COLO668 (cell line): ENCODE data around the gene FAM43A.

ENCODE experiments used
- DNase-seq: peaks from one replicate; lab custom pipeline; 2025; ENCODE audit not compliant: unreplicated experiment; lab: John Stamatoyannopoulos, UW

The FAM43A gene, protein sequence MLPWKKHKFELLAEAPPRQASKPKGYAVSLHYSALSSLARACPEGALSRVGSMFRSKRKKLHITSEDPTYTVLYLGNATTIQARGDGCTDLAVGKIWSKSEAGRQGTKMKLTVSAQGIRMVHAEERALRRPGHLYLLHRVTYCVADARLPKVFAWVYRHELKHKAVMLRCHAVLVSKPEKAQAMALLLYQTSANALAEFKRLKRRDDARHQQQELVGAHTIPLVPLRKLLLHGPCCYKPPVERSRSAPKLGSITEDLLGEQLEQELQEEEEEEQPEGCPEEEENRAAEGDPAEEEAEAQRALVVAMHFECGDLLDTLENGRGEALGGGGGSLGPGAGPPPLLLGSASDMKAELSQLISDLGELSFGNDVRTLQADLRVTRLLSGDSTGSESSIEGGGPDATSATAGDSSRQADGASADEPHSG

DNA sequence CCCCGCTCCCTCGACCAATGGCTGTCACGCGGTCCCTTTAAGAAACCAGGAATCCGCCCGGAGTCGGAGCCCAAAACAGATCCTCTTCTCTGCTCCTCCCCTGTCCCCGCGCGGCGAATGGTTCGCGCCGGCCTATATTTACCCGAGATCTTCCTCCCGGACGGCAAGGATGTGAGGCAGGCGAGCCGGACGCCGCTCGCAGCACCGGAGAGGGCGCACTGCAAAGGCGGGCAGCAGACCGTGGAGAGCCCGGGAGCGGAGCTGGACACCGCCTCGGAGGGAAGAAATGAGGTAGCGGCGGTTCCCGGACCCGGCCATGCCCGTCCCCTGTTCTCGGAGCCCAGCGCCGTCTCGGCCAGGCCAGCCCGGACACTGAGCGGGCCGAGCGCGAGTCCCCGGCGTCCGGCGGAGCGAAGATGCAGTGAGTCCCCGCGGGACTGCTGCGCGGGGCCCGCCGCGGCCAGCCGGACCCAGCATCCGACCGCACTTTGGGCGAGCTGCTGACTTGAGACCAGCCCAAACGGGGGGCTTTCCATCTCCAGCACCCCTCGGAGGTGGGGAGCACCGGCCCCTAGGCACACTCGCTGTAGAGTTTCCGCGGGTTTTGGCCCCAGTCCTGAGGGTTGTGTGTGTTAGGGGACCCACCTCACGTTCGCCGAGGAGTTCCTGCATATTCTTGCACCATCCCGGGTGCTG is at the start of gene FAM43A:
FAM43A (plus strand) TSS at position 166 of the 696 bp plus-strand sequence. CDS start 944 bp downstream, outside the sequence.
- DNase-seq, result peak; percentile 80

DNA sequence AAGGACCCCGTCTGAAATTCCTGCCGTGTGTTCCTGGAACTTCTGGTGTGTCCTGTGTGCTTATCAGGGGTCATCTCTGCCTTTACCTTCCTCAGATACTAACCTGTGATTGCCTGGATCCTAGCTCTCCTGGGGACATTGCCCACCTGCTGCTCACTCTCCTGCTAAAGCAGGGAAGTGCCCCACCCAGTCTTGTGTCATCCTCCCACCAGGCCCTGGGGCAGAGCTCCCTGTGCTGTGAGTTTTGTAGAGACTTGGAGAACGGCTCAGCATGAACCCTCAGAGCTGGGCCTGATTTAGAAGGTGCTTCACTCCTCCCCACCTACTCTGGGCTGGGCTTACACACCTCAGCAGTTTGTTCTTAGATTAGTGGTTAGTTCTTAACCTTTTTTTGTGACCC is 48.6 kb upstream of the FAM43A start:
- DNase-seq, result no peak

DNA sequence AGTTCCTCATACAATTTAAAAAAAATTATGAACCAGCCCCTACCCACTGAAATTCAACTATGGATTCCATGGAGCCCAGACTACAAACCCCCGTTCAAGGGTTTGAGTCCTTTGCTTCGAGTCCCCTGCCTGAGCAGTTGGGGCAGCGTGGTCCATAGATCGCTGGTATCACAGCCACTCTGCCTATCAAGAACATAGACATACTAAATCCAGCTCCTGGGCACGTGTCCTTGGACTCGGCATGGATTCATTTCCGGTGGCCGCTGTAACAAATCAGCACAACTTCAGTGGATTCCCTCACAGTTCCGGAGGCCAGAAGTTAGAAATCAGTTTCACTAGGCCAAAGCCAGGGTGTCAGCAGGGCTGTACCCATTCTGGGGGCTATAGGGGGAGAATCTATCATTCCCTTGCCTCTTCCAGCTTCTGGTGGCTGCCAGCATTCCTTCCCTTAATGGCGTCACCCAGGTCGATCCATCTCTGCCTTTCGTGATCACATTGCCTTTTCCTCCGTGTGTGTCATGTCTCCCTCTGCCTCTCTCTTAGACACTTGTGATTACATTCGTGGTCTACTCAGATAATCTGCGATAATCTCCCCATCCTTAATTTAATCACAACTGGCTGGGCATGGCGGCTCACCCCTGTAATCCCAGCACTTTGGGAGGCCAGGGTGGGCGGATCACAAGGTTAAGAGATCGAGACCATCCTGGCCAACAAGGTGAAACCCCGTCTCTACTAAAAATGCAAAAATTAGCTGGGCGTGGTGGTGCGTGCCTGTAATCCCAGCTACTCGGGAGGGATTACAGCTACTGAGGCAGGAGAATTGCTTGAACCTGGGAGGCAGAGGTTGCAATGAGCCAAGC is 47.9 kb upstream of the FAM43A start:
- no peak for DNase-seq

DNA sequence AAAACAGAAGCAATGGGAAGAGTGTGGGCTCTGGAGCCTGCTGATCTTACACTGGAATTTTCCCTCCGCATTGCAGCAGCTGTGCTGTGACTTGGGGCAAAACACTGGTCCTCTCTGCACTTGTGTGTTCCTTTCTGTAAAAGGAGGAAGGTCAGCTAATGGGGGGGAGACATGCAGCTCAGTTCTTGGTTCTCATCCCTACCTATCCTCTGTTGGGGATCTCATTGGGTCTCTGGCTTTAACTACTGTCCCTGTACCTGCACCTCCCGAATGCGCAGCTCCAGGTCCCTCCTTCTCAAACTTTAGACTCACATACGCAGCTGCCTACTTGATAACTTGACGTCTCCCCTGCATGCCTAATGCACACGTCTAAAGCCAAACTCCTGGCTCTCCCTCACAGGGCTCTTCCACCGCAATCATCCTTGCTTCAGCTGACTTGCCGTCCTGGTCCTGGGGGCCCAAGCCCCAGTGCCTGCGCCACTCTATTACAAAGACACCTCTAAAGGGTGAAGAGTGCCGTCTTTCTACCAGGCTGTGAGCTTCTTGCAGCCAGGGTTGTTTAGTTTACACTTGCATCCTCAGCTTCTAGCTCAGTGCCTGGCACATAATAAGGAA is 46.6 kb upstream of the FAM43A start:
- no peak for DNase-seq

DNA sequence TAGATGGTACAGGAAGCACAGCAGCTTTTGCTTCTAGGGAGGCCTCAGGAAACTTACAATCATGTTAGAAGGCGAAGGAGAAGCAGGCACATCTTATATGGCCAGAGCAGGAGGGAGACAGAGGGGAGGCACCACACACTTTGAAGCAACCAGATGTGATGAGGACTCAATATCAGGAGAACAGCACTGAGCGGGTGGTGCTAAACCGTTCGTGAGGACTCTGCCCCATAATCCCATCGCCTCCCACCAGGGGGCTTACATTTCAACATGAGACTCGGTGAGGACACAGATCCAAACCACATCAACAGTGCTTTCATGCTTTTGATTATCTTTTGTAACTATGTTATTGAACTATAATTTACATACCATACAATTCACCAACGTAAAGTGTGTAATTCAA is 44.9 kb upstream of the FAM43A start:
- DNase-seq, result no peak

DNA sequence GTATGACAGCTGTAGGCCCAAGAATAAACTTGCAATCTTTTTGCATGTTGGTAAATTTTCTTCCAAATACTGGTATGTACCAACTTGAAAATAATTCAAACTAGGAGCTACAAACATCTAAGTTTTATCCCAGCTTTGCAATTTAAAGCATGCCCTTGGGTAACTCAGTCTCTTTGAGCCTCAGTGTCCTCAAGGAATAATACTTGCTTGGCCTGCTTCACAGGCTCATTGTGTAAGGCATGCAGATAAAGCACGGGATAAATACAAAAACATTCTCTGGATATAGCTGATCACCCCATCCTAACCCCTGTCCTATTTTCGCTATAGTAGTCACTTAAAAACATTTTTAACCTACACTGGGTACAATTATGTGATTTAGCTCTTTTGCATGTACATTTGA is 42.9 kb upstream of the FAM43A start:
- no peak for DNase-seq

DNA sequence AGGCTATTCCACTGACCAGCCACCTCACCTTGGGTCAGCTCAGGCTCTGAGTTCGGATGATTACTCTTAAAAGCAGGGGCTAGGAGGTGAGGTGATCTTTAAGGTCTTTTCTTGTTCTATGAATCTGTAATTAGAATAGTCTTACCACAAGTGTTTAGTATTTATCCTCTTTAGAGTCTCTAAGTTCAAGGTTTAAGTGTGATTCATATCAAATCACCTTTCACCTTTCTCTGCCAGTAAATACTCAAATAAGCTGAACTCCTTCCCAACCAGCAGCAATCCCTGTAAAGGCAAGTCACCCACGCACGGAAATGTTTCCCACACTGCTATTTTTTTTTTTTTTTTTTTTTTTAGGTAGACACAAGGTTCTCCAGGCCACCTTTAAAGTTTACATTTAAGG is 37.9 kb upstream of the FAM43A start:
- no peak for DNase-seq

DNA sequence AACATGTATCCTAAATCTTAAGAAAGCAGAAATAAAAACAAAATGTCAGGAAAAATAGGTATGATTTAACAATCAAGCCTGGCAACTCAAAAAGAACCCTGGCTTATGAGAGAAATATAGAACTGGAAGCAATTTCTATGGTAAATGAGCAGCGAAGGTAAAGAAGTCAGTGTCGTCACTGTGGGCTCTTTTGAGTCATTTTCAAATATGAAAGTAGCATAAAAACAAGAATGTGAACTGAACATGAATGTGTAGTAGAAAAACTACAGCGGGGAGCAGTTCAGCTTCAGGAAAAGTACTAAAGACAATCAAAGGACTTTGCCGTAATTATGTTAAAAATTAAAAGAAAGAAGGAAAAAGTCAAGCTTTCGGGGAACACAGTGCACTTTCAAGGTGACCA is 31.2 kb upstream of the FAM43A start:
- no peak for DNase-seq

DNA sequence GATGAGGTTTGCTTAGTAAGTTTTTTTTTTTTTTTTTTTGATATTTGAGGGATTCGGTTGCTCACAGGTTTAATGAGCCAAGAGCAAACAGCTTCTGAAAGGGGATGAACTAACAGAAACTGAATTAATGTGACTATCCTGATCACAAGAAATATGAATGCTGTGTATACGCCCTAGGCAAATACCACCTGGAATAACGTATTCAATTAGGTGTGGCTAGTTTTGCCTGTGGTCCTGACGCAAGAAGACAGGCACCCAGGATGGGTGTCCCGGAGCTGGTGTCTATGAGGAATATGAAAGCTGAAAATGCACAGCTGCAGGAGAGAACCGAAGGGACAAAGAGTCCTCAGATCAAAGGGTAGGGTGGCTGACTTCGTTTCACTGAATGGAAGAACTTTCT is 28.2 kb upstream of the FAM43A start:
- DNase-seq, result peak; percentile 24

DNA sequence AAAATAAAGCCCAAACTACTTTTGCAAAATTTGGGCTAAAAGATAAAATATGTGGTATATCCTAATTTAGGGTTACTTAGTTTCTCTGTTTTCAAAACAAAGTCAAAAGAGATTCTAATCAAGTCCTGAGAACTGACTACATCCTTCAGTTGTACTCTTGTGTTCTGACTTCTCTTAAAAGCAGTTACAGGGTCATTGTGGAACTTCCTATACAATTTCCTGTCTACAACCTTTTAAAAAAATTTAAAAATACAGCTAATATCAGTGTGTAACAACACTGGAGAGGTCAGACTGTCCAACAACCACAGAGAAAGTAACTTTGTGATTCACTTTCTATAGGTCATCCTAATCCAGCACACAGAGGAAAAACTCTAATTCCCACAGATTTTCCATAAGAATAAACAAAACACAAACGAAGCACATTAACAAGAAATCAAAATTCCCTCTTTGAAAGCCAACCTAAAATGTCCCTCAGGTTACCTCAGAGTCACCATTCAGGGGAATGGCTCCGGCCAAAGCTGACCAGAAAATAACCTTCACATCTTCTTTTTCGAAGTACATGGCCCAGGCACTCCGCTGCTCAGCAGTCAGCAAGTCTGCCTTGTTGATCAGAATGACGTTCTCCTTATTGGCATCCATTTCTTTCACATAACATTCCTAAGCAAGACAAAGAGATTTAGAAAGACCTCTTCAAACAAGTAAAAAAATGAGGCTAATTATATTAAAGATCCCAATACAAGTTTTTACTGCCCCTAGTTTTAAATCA is 27.0 kb upstream of the FAM43A start:
- no peak for DNase-seq

DNA sequence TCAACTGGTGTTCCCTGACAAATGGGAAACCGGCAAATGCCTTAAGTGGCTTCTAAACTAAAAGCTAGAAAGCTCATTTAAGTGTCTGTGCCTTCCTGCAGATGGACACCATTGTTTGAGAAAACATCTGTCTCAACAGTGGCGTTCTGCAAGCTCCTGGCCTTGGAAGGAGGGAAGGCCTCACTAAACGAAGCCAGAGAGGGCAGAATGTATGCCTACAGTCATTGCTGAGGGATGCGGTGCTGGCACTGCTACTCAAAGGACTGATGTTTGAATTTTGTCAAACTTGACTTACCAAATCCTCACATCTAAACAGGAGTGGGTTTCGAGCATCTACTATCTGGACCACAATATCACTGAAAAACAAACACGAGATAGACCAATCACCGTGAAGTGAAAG is 25.9 kb upstream of the FAM43A start:
- DNase-seq, result no peak

DNA sequence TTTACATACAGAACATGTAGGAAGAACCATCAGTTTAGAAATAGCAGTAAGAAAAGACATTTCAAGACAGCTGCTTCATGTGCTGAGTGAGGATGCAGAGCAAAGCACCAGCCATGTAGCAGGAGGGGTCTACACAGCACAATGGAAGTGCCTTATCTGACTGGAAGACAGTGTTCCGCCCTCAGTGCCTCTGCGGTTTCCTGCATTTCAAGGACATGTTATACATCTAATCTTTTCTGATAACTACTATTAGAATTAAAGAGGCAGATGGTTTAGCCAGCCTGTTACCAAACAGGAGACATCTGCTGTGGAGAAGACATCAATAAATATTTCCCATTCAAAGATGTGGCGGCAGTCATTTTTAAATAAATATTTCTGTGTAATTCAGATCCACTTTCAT is 24.3 kb upstream of the FAM43A start:
- no peak for DNase-seq

DNA sequence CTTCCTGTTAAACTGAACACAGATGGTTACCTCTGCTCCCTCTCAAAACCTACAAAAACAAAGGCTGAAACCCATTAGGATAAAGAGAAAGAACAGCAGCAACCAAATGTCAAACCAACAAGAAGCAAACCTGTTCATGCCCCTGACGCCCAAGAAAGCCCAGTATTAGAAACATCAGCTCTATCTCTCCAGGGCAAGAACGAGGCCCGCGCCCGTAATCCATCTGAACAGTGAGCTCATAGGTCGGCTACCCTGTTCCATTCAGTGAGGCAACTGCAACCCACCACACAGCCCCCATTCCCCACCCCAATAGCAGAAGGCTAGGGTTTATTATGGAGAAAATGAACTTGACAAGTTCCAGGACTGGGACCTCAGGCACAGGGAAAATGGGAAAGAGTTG is 23.7 kb upstream of the FAM43A start:
- DNase-seq, result no peak

DNA sequence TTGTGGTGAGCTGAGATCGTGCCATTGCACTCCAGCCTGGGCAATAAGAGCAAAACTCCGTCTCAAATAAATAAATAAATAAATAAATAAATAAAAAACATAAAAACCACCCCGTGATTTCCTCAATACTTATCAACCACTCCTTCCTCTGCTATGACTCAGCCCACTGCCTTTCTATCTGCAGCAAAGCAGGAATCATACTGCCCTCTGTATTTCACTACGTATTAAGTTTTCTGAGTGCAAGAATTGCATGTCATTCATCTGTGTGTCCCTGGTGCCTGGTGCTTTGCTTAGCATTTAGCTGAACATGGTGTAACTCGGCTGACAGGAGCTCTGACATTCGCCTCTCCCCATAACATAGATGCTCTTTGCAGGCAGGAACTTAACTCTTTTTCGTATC is 20.8 kb upstream of the FAM43A start:
- DNase-seq, result no peak

DNA sequence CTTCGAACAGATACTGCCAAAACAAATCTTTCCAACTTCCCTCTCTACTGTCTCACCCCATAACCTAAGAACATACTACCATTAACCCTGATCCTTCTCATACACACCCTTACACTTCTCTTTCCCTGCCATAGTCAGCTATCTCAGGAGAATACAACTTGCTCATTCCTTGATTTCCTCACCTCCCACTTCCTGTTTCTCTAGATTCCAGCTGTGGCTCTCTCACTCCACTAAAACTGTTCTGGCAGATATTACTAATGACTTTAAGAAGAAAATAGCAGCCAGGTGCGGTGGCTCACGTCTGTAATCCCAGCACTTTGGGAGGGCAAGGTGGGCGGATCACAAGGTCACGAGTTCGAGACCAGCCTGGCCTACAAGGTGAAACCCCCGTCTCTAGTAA is 18.3 kb upstream of the FAM43A start:
- no peak for DNase-seq

DNA sequence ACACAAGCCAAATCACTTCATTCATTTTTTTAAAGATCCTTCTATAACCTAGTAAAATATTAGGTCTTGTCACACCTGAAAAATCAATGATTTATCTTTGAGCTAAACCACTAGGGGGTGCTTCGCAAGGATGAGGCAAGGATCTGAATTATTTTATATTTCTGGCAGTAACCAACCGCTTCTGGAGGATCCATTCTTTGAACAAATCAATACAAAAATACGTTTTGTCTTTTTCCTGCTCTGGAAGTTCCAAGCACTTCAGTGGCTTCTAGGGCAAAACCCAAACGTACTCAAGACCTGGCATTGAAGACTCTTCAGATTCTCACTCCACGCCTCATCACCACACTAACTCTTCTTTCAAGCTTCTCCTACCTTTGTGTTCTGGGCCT is 14.2 kb upstream of the FAM43A start:
- no peak for DNase-seq

DNA sequence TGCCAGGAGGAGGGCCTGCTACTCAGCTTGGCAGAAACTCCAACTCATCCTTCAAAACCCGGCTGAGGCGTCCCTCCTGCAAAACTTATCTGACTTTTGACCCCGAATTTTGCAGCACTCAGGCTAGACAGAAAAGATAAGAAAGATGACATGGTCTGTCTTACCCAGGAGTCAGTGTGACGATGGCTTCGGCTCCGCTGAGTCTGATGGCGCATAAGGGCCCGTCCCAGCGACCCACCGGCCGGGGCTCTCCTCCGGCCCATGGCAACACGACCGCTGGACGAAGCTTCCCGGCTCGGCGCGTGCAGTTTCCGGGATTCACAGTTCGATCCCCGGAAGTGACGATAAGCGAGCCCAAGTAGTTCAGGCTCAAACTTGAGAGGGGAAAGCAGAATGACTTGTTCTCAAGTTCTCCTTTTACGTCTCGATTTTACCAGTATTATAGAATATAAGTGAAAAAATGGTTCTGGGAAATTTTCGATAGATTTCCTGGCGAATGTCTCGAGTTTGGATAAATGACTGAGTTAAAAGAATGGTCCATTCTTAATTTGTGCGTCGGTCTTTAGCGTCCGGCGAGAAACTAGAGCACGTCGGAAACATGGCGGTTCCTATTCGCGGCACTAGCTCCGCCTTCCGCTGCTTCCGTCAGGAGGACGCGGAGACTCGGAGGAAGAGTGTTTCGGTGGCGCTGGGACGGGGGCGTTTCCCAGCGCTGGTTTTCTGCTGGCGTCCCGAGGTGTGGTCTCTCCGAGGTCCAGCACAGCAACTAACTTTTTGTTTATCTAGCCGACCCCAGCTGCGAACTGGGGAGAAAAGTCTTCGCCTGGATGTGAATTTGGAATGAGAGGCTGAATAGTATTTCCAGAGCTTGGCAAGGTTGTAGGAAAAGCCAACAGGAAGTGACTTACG is 13.5 kb upstream of the FAM43A start, which contains the start of gene LSG1:
LSG1 (minus strand) TSS at position 292 of the 909 bp plus-strand sequence; CDS start at position 263, 29 bp downstream.
- peak; percentile 90 for DNase-seq

DNA sequence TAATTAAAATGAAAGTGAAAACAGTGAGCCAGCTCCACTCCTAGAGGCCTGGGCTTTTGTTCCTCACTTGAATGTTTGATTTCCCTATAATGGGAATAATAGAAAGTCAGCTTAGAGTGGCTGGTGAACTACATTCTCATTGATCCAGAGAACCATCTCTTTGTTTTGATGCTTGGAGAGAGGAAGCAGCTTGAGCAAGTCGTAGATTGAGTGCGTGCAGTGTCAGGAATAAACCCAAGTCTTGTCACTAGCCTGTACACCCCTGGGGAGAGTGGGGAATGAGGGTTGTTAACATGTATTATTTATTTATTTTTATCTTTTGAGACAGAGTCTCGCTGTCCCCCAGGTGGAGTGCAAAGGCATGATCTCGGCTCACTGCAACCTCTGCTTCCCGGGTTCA is 12.8 kb upstream of the FAM43A start:
- no peak for DNase-seq

DNA sequence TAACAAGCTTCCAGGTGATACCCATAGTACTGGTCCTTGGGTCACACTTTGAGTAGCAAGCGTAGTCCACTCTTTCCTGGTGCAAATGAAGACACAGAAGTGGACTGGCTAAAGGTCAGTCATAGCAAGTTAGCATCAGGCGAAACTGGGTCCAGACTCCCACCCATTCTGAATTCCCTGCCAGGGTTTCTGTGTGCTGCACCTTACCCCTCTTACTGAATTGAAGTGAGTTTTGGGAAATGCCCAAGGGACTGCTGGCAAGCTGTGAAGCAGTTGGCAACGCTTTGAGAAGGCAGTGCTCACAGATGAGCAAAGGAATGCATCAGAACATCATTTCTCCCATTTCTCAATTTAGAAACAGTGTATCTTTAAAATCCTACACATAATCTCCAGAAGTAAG is 11.9 kb upstream of the FAM43A start:
- no peak for DNase-seq
